Fibroblast of villous mesenchyme (primary cell): Measurements from ENCODE around the gene GUCY2C. TPM values are rescaled to one million over a fixed set of nuclear protein-coding genes. Genes with fewer than 3 reads are reported as not detected.
A peak's percentile ranks its signal among the peaks of the same experiment; 100 is the strongest.

Source experiments
- DNase-seq: peaks from one replicate; pipeline ENCODE4 v3.0.0-alpha.2; 2010; ENCODE audit warnings: low read depth
- H3K4me3 ChIP-seq: 2 replicates; pipeline ENCODE4 v1.5.1; 2011; ENCODE audit warnings: low read depth, mild to moderate bottlenecking, low read length
- CTCF ChIP-seq: IDR thresholded peaks from 2 replicates; pipeline ENCODE4 v1.5.1; 2012; ENCODE audit warnings: low read depth, mild to moderate bottlenecking, low read length; ENCODE audit not compliant: insufficient read depth
- total RNA-seq: library from RNA; depleted of rRNA; stranded (reverse); fragments of >200 nt; gene quantifications from 2 replicates; pipeline ENCODE4 v1.2.3, GENCODE V29; 2012

GUCY2C gene
- total RNA-seq, 1 donor: not detected

- H3K4me3 ChIP-seq: no peak overlapping the region
- DNase-seq: peak; percentile 18
- no peak for TF ChIP-seq CTCF
Measured at GRCh38 chr12:14577344-14577743, 119.1 kb downstream of the GUCY2C start.

GRCh38 chr12:14576896-14577295, 119.5 kb downstream of the GUCY2C start:
- no peak overlapping the region for H3K4me3 ChIP-seq
- DNase-seq: no peak
- TF ChIP-seq CTCF: no peak

- no peak for DNase-seq
- no peak overlapping the region for H3K4me3 ChIP-seq
Measured at GRCh38 chr12:14575585-14575984, 120.8 kb downstream of the GUCY2C start.

DNA sequence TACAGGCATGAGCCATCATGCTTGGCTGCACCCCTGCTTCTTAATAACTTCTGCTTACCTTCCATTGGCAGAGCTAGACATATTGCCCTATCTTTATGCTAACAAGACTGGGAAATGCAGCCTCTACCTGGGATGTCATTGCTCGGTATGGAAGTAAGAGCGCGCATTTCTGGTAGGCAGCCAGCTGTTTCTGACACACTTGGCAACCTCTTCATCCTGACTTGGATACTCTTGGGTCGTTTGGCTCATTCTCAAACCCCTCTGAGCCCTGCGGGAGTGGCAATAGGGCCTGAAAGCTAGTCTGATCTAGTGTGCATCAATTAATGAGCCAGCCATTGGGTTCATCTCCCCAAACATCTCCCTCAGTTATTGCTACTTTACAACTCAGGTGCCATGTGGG, 123.3 kb downstream of the GUCY2C start:
- no peak for DNase-seq
- H3K4me3 ChIP-seq: no peak overlapping the region
- no peak for TF ChIP-seq CTCF

More at GRCh38 chr12:14575585-14575984, 120.8 kb downstream of the GUCY2C start:
- TF ChIP-seq CTCF: no peak

DNA sequence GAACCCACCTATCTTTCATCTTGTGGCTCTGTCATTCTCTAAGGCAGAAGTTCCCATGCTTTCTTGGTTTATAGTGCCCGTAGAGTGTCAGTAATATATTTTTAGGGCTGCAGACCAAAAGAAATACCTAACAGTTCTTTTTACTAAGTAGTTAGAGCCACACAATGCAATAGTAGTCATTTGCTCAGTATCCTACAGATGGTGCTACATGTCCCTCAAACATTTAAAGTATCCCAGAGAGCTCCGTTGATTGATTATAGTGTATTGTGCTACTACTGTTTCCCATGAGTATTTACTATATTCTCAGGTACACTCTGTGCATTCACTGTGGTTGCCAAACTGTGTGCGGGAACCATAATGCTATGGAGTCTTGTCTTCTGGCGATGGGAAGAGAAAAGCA, 124.0 kb downstream of the GUCY2C start:
- H3K4me3 ChIP-seq: no peak overlapping the region
- DNase-seq: no peak
- TF ChIP-seq CTCF: no peak

- no peak overlapping the region for H3K4me3 ChIP-seq
- TF ChIP-seq CTCF: no peak
- no peak for DNase-seq
Measured at GRCh38 chr12:14571779-14572178, 124.6 kb downstream of the GUCY2C start.

DNA sequence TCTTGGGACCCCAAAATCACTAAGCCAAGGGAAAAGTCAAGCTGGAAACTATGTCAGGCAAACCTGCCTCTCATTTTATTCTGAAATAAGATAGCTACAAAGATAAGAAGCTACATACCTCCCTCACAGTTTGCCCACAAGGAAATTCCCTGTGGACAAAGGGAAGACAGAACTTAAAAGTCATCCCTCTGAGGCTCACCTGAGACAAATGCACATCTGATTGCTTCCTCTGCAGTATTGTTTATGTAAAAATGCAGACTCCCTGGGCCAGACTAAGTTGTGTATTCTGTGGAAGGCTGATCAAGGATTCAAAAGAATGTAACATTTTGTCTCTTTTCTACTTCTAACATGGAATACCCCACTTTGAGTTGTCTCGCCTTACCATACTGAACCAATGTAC, 126.2 kb downstream of the GUCY2C start:
- H3K4me3 ChIP-seq: no peak overlapping the region
- no peak for DNase-seq
- TF ChIP-seq CTCF: no peak
